Sigmoid colon (tissue), 7 donors: ENCODE results near the gene INVS. TPM values are rescaled to one million over a fixed set of nuclear protein-coding genes. Genes with fewer than 3 reads are reported as not detected.
A peak's percentile ranks its signal among the peaks of the same experiment; 100 is the strongest.

Experiments used
- DNase-seq: peaks from one replicate; pipeline ENCODE4 v3.0.0-alpha.2; 2019
- H3K27ac ChIP-seq, 4 donors: fragments of 200-600 bp; sonication (generic); one replicate each; pipeline ENCODE4 v1.5.1; 2016 to 2019; ENCODE audit warnings: mild to moderate bottlenecking in 1 of 4
- H3K27me3 ChIP-seq, 3 donors: fragments of 200-600 bp; sonication (generic); one replicate each; pipeline ENCODE4 v1.5.1; 2019; ENCODE audit warnings: mild to moderate bottlenecking in 1 of 3
- H3K36me3 ChIP-seq, 4 donors: fragments of 200-600 bp; sonication (generic); one replicate each; pipeline ENCODE4 v1.5.1; 2016 to 2019
- H3K4me1 ChIP-seq, 4 donors: fragments of 200-600 bp; sonication (generic); one replicate each; pipeline ENCODE4 v1.5.1; 2017 to 2019
- H3K4me3 ChIP-seq, 4 donors: fragments of 200-600 bp; sonication (generic); one replicate each; pipeline ENCODE4 v1.5.1; 2017 to 2019; ENCODE audit warnings: mild to moderate bottlenecking in 2 of 4, moderate library complexity in 1 of 4
- H3K9me3 ChIP-seq, 4 donors: fragments of 200-600 bp in 3 of 4; sonication (generic) in 3 of 4; one replicate each; pipeline versions ENCODE4 v1.5.1 to v1.6.1; 2013 to 2019
- CTCF ChIP-seq, 4 experiments: fragments of 450-650 bp in 3 of 4; fragments of 200-600 bp in 1 of 4; IDR thresholded peaks; one replicate each; pipeline ENCODE4 v1.5.1; 2016 to 2019; ENCODE audit warnings: antibody characterized with exemption in 4 of 4, mild to moderate bottlenecking in 3 of 4, moderate library complexity in 2 of 4
- EP300 ChIP-seq, 4 donors: sonication (generic); formaldehyde crosslinking; IDR thresholded peaks; one replicate each; pipeline ENCODE4 v1.6.1; 2017; ENCODE audit warnings: antibody characterized with exemption in 4 of 4
- POLR2A ChIP-seq, 2 donors: fragments of 450-650 bp; IDR thresholded peaks; one replicate each; pipeline ENCODE4 v1.6.1; 2016; ENCODE audit warnings: antibody characterized with exemption in 2 of 2, mild to moderate bottlenecking in 2 of 2, moderate library complexity in 2 of 2
- POLR2AphosphoS5 ChIP-seq, 4 donors: sonication (generic); formaldehyde crosslinking; IDR thresholded peaks; one replicate each; pipeline ENCODE4 v1.6.1; 2017; ENCODE audit warnings: antibody characterized with exemption in 4 of 4
- WGBS, 2 donors: extraction: QIAGEN DNeasy Blood & Tissue Kit; methylation state at CpG; one replicate each; pipeline ENCODE4 v1.1.7; 2013; 5-methylcytosine and 5-hydroxymethylcytosine counted together
- intact Hi-C: fragments of 100-400 bp; cut with DNase I; formaldehyde crosslinking; loops from one replicate; pipeline ENCODE4 v1.15.1; 2023
- polyA plus RNA-seq, 3 donors: library from polyadenylated mRNA; stranded (reverse); fragments of 200-250 nt; gene quantifications; one replicate each; pipeline ENCODE4 v1.2.3, GENCODE V29; 2013
- total RNA-seq, 4 donors: library from RNA; depleted of rRNA; stranded (reverse); fragments of >200 nt; gene quantifications; one replicate each; pipeline ENCODE4 v1.1.0, GENCODE V29; 2016
- donor health status: healthy with polysubstance abuse.
- donor health status: Bipolar disorder and iron deficiency.
- donor health status: healthy.

INVS gene
- total and polyA plus RNA-seq, 7 donors: 1.2 to 41.3 (median 27.4) TPM

GRCh38 chr9:100213730-100214477 is 114.9 kb downstream of the INVS start:
- WGBS, 2 donors: 87 to 89% methylated on average over 5 of the region's 5 CpGs
- H3K4me1 ChIP-seq: peaks cover 0 to 8% (median 3%) of the 10 kb centered on the region in 4 donors
- intact Hi-C loops: loop anchor here (10.0 kb wide), 1 partner anchor 1029 kb away; no protein-coding TSS in a partner anchor
- peaks cover 0 to 4% (median 0%) of the 10 kb centered on the region in 4 donors for H3K36me3 ChIP-seq
- H3K9me3 ChIP-seq: no peaks in the 10 kb centered on the region
- DNase-seq: no peak
- H3K27me3 ChIP-seq: no peaks in the 10 kb centered on the region
- TF ChIP-seq POLR2A (IDR thresholded peaks at IDR 0.05): no peak
- no peak for TF ChIP-seq CTCF (IDR thresholded peaks at IDR 0.05)
- TF ChIP-seq POLR2AphosphoS5 (IDR thresholded peaks at IDR 0.05): no peak
- H3K4me3 ChIP-seq: no peak overlapping the region
- H3K27ac ChIP-seq: no peak overlapping the region

GRCh38 chr9:100216178-100216787 is 117.2 kb downstream of the INVS start:
- intact Hi-C loops: loop anchor here (10.0 kb wide), 1 partner anchor 1031 kb away; no protein-coding TSS in a partner anchor
- H3K4me3 ChIP-seq: no peak overlapping the region
- H3K36me3 ChIP-seq: peaks cover 0 to 4% (median 0%) of the 10 kb centered on the region in 4 donors
- peak in 3 of 4 experiments; percentile 17 to 41 (median 21) for TF ChIP-seq CTCF (IDR thresholded peaks at IDR 0.05)
- no peak for TF ChIP-seq EP300 (IDR thresholded peaks at IDR 0.05)
- WGBS, 2 donors: 76% methylated on average over 4 of the region's 4 CpGs
- H3K9me3 ChIP-seq: no peaks in the 10 kb centered on the region
- no peak for DNase-seq
- H3K4me1 ChIP-seq: peaks cover 0 to 6% (median 3%) of the 10 kb centered on the region in 4 donors
- no peaks in the 10 kb centered on the region for H3K27me3 ChIP-seq
- no peak overlapping the region for H3K27ac ChIP-seq

GRCh38 chr9:100217536-100217935 is 118.5 kb downstream of the INVS start:
- intact Hi-C loops: loop anchor here (10.0 kb wide), 1 partner anchor 1033 kb away; no protein-coding TSS in a partner anchor
- WGBS, 2 donors: 95 to 98% methylated on average over 2 of the region's 2 CpGs
- DNase-seq: no peak

GRCh38 chr9:100219347-100219746 is 120.3 kb downstream of the INVS start:
- no peak overlapping the region for H3K27ac ChIP-seq
- intact Hi-C loops: loop anchor here (10.0 kb wide), 1 partner anchor 1035 kb away; no protein-coding TSS in a partner anchor

More at GRCh38 chr9:100217536-100217935, 118.5 kb downstream of the INVS start:
- no peaks in the 10 kb centered on the region for H3K4me1 ChIP-seq
- TF ChIP-seq CTCF (IDR thresholded peaks at IDR 0.05) (no peak), EP300 (IDR thresholded peaks at IDR 0.05) (no peak), POLR2A (IDR thresholded peaks at IDR 0.05) (no peak), POLR2AphosphoS5 (IDR thresholded peaks at IDR 0.05) (no peak)
- H3K27me3 ChIP-seq: no peaks in the 10 kb centered on the region
- H3K36me3 ChIP-seq: peaks cover 0 to 4% (median 0%) of the 10 kb centered on the region in 4 donors
- no peak overlapping the region for H3K27ac ChIP-seq
- no peaks in the 10 kb centered on the region for H3K9me3 ChIP-seq
- no peak overlapping the region for H3K4me3 ChIP-seq

More at GRCh38 chr9:100219347-100219746, 120.3 kb downstream of the INVS start:
- no peak overlapping the region for H3K4me3 ChIP-seq
- peaks cover 0 to 4% (median 0%) of the 10 kb centered on the region in 4 donors for H3K36me3 ChIP-seq
- DNase-seq: no peak
- H3K4me1 ChIP-seq: no peaks in the 10 kb centered on the region
- no peaks in the 10 kb centered on the region for H3K27me3 ChIP-seq
- no peaks in the 10 kb centered on the region for H3K9me3 ChIP-seq
- WGBS, 2 donors: 62 to 85% methylated on average over 1 of the region's 1 CpG
- TF ChIP-seq CTCF (IDR thresholded peaks at IDR 0.05): no peak
- TF ChIP-seq EP300 (IDR thresholded peaks at IDR 0.05): no peak
- TF ChIP-seq POLR2AphosphoS5 (IDR thresholded peaks at IDR 0.05): no peak
- TF ChIP-seq POLR2A (IDR thresholded peaks at IDR 0.05): no peak
